ENCODE results near the gene CARD10.

Gene CARD10

GRCh38 chr22:37460684-37461083 is 58.5 kb downstream of the CARD10 start:
- no peak for DNase-seq

- DNase-seq = no peak
These were observed 60.0 kb downstream of the CARD10 start for GRCh38 chr22:37459206-37459605.

- DNase-seq = peak; percentile 25
These were observed 61.9 kb downstream of the CARD10 start for GRCh38 chr22:37457093-37457893.

- no peak for DNase-seq
These were observed 62.9 kb downstream of the CARD10 start for GRCh38 chr22:37456346-37456745.

GRCh38 chr22:37455896-37456295 is 63.3 kb downstream of the CARD10 start:
- no peak for DNase-seq

- DNase-seq = no peak
These were observed 64.1 kb downstream of the CARD10 start for GRCh38 chr22:37454857-37455686.

- no peak for DNase-seq
These were observed 65.5 kb downstream of the CARD10 start for GRCh38 chr22:37453696-37454095.

- DNase-seq = no peak
These were observed 68.0 kb downstream of the CARD10 start for GRCh38 chr22:37451218-37451617.

GRCh38 chr22:37449331-37450001 is 69.7 kb downstream of the CARD10 start:
- DNase-seq = no peak

- peak; percentile 87 for DNase-seq
These were observed 70.6 kb downstream of the CARD10 start for GRCh38 chr22:37448516-37449127.

- no peak for DNase-seq
These were observed 73.7 kb downstream of the CARD10 start for GRCh38 chr22:37445501-37445900.

GRCh38 chr22:37443977-37444376 is 75.2 kb downstream of the CARD10 start:
- no peak for DNase-seq

- DNase-seq = no peak
These were observed 76.1 kb downstream of the CARD10 start for GRCh38 chr22:37443086-37443485.

GRCh38 chr22:37442537-37442936 is 76.7 kb downstream of the CARD10 start:
- no peak for DNase-seq

- no peak for DNase-seq
These were observed 77.1 kb downstream of the CARD10 start for GRCh38 chr22:37442135-37442534.

GRCh38 chr22:37440875-37441274 is 78.3 kb downstream of the CARD10 start:
- DNase-seq = no peak
